HEK293 (cell line): ENCODE data around the gene SLC26A1.

ENCODE experiments used
- CTCF ChIA-PET: fragments of 350-600 bp; formaldehyde crosslinking; extraction: SDS; loops from one replicate; lab custom pipeline; 2021; ENCODE audit warnings: antibody characterized with exemption; lab: Yijun Ruan, JAX
- POLR2A ChIA-PET: fragments of 300-600 bp; formaldehyde crosslinking; extraction: SDS; loops from one replicate; lab custom pipeline; 2020; ENCODE audit warnings: antibody characterized with exemption, inconsistent platforms; lab: Yijun Ruan, JAX
- H3K27ac ChIP-seq: fragments of 200-500 bp; sonication (Bioruptor generic); 2 replicates; pipeline ENCODE4 v1.5.1; 2014; ENCODE audit warnings: low read depth, low read length, control low read depth, inconsistent platforms; ENCODE audit errors: extremely low read depth
- H3K36me3 ChIP-seq, 2 experiments: fragments of 200-500 bp in 1 of 2; sonication (Bioruptor generic) in 1 of 2; 1 replicate in 1 of 2; 2 replicates in 1 of 2; pipeline ENCODE4 v1.5.1; 2014 to 2017; ENCODE audit warnings: inconsistent platforms in 2 of 2, low read length in 2 of 2; ENCODE audit not compliant: control insufficient read depth in 2 of 2, insufficient read depth in 1 of 2
- H3K4me1 ChIP-seq: fragments of 200-500 bp; sonication (Bioruptor generic); 2 replicates; pipeline ENCODE4 v1.5.1; 2014; ENCODE audit warnings: mild to moderate bottlenecking, low read length, inconsistent platforms; ENCODE audit not compliant: control insufficient read depth, insufficient read depth
- H3K4me3 ChIP-seq: 2 replicates; pipeline ENCODE4 v1.5.1; 2011; ENCODE audit warnings: low read depth, mild to moderate bottlenecking, control low read depth, low read length, moderate library complexity
- H3K9me3 ChIP-seq: fragments of 200-500 bp; sonication (Bioruptor generic); 2 replicates; pipeline ENCODE4 v1.5.1; 2014; ENCODE audit warnings: low read depth, low read length, inconsistent platforms; ENCODE audit not compliant: control insufficient read depth, insufficient read depth
- BCL6B ChIP-seq: fragments of 450-650 bp; formaldehyde crosslinking; IDR thresholded peaks from 2 replicates; pipeline ENCODE4 v1.5.1; 2017; ENCODE audit warnings: missing biosample characterization, missing genetic modification characterization
- GLIS2 ChIP-seq: fragments of 450-650 bp; formaldehyde crosslinking; IDR thresholded peaks from 2 replicates; pipeline ENCODE4 v1.5.1; 2016; ENCODE audit warnings: missing biosample characterization, missing genetic modification characterization
- MYNN ChIP-seq: fragments of 450-650 bp; formaldehyde crosslinking; IDR thresholded peaks from 2 replicates; pipeline ENCODE4 v1.5.1; 2016; ENCODE audit warnings: missing biosample characterization, missing genetic modification characterization, borderline replicate concordance
- SCRT1 ChIP-seq: fragments of 450-650 bp; formaldehyde crosslinking; IDR thresholded peaks from 2 replicates; pipeline ENCODE4 v1.5.1; 2016; ENCODE audit warnings: missing biosample characterization, missing genetic modification characterization, borderline replicate concordance
- TSHZ1 ChIP-seq: fragments of 450-650 bp; formaldehyde crosslinking; IDR thresholded peaks from 2 replicates; pipeline ENCODE4 v1.5.1; 2016; ENCODE audit warnings: missing biosample characterization, missing genetic modification characterization, borderline replicate concordance
- ZIC2 ChIP-seq: fragments of 450-650 bp; formaldehyde crosslinking; IDR thresholded peaks from 2 replicates; pipeline ENCODE4 v1.5.1; 2016; ENCODE audit warnings: missing biosample characterization, missing genetic modification characterization
- ZNF23 ChIP-seq: fragments of 450-650 bp; formaldehyde crosslinking; IDR thresholded peaks from 2 replicates; pipeline ENCODE4 v1.5.1; 2016; ENCODE audit warnings: missing biosample characterization, missing genetic modification characterization, borderline replicate concordance
- ZNF239 ChIP-seq: fragments of 450-650 bp; formaldehyde crosslinking; IDR thresholded peaks from 2 replicates; pipeline ENCODE4 v1.5.1; 2016; ENCODE audit warnings: missing biosample characterization, missing genetic modification characterization
- ZNF280C ChIP-seq: fragments of 450-650 bp; formaldehyde crosslinking; IDR thresholded peaks from 2 replicates; pipeline ENCODE4 v1.5.1; 2016; ENCODE audit warnings: missing biosample characterization, missing genetic modification characterization
- ZNF292 ChIP-seq: fragments of 450-650 bp; formaldehyde crosslinking; IDR thresholded peaks from 2 replicates; pipeline ENCODE4 v1.5.1; 2016; ENCODE audit warnings: low read depth, missing biosample characterization, missing genetic modification characterization, borderline replicate concordance
- ZNF423 ChIP-seq: fragments of 450-650 bp; formaldehyde crosslinking; IDR thresholded peaks from 2 replicates; pipeline ENCODE4 v1.5.1; 2016; ENCODE audit warnings: missing biosample characterization, missing genetic modification characterization
- ZNF654 ChIP-seq: fragments of 450-650 bp; formaldehyde crosslinking; IDR thresholded peaks from 2 replicates; pipeline ENCODE4 v1.5.1; 2016; ENCODE audit warnings: low read depth, missing biosample characterization, missing genetic modification characterization
- ZNF670 ChIP-seq: fragments of 450-650 bp; formaldehyde crosslinking; IDR thresholded peaks from 2 replicates; pipeline ENCODE4 v1.5.1; 2016; ENCODE audit warnings: missing biosample characterization, missing genetic modification characterization, low read depth
- ZNF777 ChIP-seq: fragments of 450-650 bp; formaldehyde crosslinking; IDR thresholded peaks from 2 replicates; pipeline ENCODE4 v1.5.1; 2017; ENCODE audit warnings: missing biosample characterization, missing genetic modification characterization, borderline replicate concordance
- TF ChIP-seq, protein P1 (sequence below): fragments of 450-650 bp; formaldehyde crosslinking; IDR thresholded peaks from 2 replicates; pipeline ENCODE4 v1.5.1; 2016; ENCODE audit warnings: missing biosample characterization, missing genetic modification characterization
- TF ChIP-seq, protein P2 (sequence below): fragments of 450-650 bp; formaldehyde crosslinking; IDR thresholded peaks from 2 replicates; pipeline ENCODE4 v1.5.1; 2016; ENCODE audit warnings: missing biosample characterization, missing genetic modification characterization

Gene SLC26A1

GRCh38 chr4:948101-948935 lies 44.9 kb downstream of the SLC26A1 start (continued):
- peak; percentile 97 for TF ChIP-seq ZIC2 (tag by site-specific recombination)
- TF ChIP-seq MYNN (tag by site-specific recombination): no peak
- TF ChIP-seq, protein P1, sequence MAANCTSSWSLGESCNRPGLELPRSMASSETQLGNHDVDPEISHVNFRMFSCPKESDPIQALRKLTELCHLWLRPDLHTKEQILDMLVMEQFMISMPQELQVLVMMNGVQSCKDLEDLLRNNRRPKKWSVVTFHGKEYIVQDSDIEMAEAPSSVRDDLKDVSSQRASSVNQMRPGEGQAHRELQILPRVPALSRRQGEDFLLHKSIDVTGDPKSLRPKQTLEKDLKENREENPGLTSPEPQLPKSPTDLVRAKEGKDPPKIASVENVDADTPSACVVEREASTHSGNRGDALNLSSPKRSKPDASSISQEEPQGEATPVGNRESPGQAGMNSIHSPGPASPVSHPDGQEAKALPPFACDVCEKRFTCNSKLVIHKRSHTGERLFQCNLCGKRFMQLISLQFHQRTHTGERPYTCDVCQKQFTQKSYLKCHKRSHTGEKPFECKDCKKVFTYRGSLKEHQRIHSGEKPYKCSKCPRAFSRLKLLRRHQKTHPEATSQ (tag by site-specific recombination): no peak
- TF ChIP-seq ZNF292: no peak
- 0 out of 2 replicates have a peak, but pooled peaks have one; percentile 27 for TF ChIP-seq ZNF423 (tag by site-specific recombination)
- peak; percentile 46 for TF ChIP-seq GLIS2 (tag by site-specific recombination)

DNA sequence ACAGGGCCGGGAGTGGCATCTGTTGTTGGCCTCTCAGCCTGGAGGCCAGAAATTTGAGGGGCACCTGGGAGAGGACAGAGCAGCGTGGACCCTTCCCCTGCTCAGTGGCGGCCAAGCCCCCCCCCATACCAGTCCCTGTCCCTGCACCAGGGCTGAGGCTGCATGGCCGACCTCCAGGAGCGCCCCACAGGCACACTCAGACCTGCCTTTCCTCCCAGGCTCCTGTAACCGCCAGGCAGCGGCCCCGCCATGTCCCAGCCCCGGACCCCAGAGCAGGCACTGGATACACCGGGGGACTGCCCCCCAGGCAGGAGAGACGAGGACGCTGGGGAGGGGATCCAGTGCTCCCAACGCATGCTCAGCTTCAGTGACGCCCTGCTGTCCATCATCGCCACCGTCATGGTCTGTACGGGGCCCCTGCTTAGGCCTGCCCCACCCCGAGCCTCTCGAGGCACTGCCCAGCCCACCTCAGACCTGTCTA lies 45.7 kb downstream of the SLC26A1 start:
- 0 out of 2 replicates have a peak, but pooled peaks cover 3% of the 10 kb centered on the region for H3K4me1 ChIP-seq
- no peaks in the 10 kb centered on the region for H3K36me3 ChIP-seq
- no peak for TF ChIP-seq ZNF423 (tag by site-specific recombination)
- no peak for TF ChIP-seq SCRT1
- no peak for TF ChIP-seq ZNF23 (tag by site-specific recombination)
- no peak for TF ChIP-seq ZNF670 (tag by site-specific recombination)
- H3K27ac ChIP-seq: no peak overlapping the region
- POLR2A ChIA-PET: no interaction called here
- CTCF ChIA-PET: no interaction called here
- no peaks in the 10 kb centered on the region for H3K9me3 ChIP-seq
- no peak overlapping the region for H3K4me3 ChIP-seq

GRCh38 chr4:946517-947471 lies 46.4 kb downstream of the SLC26A1 start:
- no peak overlapping the region for H3K27ac ChIP-seq
- TF ChIP-seq TSHZ1 (tag by site-specific recombination): no peak
- no peak for TF ChIP-seq ZNF777 (tag by site-specific recombination)
- TF ChIP-seq ZNF654: no peak
- TF ChIP-seq BCL6B (tag by site-specific recombination): no peak
- no peak for TF ChIP-seq ZNF292
- TF ChIP-seq ZNF280C (tag by site-specific recombination): no peak
- no peak for TF ChIP-seq ZNF239 (tag by site-specific recombination)
- TF ChIP-seq, protein P2, sequence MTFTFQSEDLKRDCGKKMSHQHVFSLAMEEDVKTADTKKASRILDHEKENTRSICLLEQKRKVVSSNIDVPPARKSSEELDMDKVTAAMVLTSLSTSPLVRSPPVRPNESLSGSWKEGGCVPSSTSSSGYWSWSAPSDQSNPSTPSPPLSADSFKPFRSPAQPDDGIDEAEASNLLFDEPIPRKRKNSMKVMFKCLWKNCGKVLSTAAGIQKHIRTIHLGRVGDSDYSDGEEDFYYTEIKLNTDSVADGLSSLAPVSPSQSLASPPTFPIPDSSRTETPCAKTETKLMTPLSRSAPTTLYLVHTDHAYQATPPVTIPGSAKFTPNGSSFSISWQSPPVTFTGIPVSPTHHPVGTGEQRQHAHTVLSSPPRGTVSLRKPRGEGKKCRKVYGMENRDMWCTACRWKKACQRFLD (tag by site-specific recombination): no peak

More at GRCh38 chr4:946517-947471, 46.4 kb downstream of the SLC26A1 start:
- Histone ChIP-seq H3K36me3 (no peaks in the 10 kb centered on the region), H3K4me3 (no peak overlapping the region), H3K4me1 (0 out of 2 replicates have a peak, but pooled peaks cover 3% of the 10 kb centered on the region), H3K9me3 (no peaks in the 10 kb centered on the region)
- ChIA-PET CTCF (no interaction called here), POLR2A (no interaction called here)
